Right lobe of liver (tissue), 4 donors: ENCODE measurements around the gene BIN2.
"Not testable (repeated sequence)": the region's sequence is repeated elsewhere in the genome, so short reads cannot be mapped to it uniquely, and the experiment has no call there.

Experiments
- CTCF ChIP-seq, 4 donors: fragments of 200-600 bp in 3 of 4; fragments of 450-650 bp in 1 of 4; IDR thresholded peaks; one replicate each; pipeline versions ENCODE4 v1.5.1 to v1.8.0; 2016 to 2022; ENCODE audit warnings: antibody characterized with exemption in 4 of 4, mild to moderate bottlenecking in 2 of 4
- POLR2A ChIP-seq: fragments of 450-650 bp; IDR thresholded peaks from one replicate; pipeline ENCODE4 v1.6.1; 2017; ENCODE audit warnings: antibody characterized with exemption, mild to moderate bottlenecking
- donor health status: DM: no; HTN: no; CAD: no.
- donor health status: DM: no; HTN: no; CAD: no.
- donor health status: DM: no; HTN: yes; CAD: no.

DNA sequence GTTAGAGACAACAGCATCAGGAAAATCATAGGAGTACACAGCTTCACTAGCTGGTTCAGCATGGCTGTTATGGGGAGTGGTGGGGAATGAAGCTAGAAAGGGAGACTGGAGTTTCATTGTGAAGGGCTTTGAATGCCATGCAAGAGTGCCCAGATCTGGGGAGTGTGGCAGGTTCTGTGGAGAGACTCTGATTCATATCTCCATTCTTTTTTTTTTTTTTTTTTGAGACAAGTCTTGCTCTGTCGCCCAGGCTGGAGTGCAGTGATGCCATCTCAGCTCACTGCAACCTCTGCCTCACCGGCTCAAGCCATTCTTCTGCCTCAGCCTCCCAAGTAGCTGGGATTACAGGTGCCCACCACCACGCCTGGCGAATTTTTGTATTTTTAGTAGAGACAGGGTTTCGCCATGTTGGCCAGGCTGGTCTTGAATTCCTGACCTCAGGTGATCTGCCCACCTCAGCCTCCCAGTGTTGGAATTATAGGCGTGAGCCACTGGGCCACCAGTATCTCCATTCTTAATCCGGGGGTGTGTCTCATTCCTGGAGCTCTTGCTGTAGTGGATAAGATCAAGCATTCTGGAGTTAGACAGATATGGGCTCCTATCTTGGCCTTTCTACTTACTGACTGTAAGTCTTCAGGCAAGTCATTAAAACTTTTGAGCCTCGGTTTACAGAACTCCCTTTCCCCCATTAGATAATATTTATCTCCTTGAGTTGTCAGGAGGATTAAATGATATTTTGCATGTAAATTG, 5.7 kb downstream of the BIN2 start:
- not testable (repeated sequence) for TF ChIP-seq CTCF (IDR thresholded peaks at IDR 0.05); POLR2A
